ENCODE data around the gene SLC10A7.

Gene SLC10A7

DNA sequence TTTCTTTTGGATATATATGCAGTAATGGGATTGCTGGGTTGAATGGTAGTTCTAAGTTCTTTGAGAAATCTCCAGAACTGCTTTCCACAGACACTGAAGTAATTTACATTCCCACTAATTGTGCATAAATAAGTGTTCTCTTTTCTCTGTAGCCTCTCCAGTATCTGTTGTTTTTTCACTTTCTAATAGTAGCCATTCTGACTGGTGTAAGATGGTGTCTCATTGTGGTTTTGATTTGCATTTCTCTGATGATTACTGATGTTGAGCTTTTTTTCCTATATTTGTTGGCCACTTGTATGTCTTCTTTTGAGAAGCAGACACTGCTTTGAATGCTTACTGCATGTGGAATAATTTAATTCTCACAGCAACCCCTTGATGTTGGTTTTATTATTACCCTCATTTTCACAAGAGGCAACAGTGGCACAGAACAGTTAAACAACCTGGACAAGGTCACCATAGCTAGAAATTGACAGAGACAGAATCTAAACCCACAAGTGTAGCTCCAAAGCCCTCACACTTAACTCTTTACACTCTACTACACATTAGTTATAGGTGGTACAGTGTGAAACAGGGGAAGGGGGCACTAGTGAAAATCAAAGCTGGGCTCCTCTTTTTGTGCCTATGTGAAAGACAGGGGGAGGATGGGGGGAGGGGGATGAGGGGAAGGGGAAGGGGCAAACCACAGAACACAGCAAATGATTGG, 211.3 kb downstream of the SLC10A7 start:
- DNase-seq: no peak

- no peak for DNase-seq
Measured at GRCh38 chr4:146308951-146309350, 212.8 kb downstream of the SLC10A7 start.

- no peak for DNase-seq
Measured at GRCh38 chr4:146302822-146303221, 218.9 kb downstream of the SLC10A7 start.

DNA sequence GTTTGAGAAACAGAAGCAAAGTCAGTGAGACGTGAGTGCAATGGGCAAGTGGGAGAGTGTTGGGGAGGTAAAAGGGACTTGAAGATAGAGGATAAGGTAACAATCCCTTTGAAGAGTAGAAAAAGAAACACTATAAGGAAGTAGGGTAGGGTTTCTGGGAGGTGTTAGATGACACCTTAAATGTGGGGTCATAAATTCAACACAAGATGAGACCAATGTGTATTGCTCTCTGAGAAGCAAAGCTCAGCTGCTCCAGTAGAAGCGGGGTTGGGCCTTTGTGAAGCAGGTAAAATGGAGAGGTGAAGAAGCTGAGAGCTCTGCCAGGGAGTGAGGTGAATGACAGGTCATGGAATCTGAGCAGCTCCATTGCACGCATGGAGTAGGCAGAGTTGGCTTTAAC, 222.1 kb downstream of the SLC10A7 start:
- no peak for DNase-seq

DNA sequence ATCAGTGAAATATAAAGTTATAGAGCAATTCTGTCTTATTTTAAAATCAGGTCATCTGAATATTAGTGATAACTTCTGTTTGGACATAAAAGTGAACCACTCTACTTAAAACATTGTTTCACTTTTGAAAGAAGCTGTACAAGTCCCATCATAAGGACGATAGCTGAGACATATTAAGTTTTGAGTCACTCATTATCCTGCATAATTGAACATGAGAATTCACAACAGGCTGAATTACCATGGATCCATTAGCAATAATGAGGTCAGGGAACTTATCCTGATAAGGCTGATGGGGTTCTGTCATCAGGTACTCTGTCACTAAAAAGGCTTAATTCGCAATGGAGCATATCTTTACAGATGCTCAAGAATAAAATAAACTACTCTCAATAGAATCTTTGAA, 227.0 kb downstream of the SLC10A7 start:
- no peak for DNase-seq

GRCh38 chr4:146292508-146292907, 229.2 kb downstream of the SLC10A7 start:
- DNase-seq: no peak

DNA sequence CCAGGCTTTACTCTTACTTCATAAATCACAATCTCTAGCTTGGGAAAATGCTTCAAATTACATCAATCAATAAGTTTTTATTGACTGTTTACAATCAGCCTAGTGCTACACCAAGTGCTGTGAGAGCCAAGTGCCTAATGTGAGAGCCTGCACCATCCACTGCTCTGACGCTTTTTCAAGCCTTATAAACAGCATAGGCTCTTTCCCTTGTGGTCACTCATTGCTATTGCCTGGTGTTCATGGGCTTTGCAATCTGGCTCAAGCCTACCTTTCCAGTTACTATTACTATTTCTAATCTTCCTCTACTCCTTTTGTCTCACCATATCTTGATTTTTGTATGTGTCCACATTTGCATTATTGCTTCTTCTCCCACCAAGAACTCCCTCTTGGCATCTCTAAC, 230.4 kb downstream of the SLC10A7 start:
- DNase-seq: no peak

DNA sequence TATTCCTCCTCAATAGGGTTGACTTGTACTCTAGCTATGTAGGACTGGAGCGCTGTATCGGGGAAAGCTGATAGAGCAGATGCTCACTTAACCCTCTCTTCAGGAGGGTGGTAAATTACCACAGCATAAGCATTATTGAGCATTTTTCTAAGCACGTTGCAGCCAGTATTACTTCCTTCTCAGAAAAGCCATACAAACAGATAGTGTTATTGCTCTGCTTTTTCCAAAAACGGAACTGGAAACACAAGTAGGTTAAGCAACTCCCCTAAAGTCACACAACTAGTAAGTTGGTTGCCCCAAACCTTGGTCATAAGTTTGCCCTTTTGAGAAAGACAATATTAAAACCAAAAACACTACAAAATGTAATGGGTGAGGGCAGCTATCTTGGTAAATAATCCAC, 233.5 kb downstream of the SLC10A7 start:
- DNase-seq: no peak

GRCh38 chr4:146285037-146285436, 236.7 kb downstream of the SLC10A7 start:
- no peak for DNase-seq

GRCh38 chr4:146283758-146284651, 237.7 kb downstream of the SLC10A7 start:
- no peak for DNase-seq

DNA sequence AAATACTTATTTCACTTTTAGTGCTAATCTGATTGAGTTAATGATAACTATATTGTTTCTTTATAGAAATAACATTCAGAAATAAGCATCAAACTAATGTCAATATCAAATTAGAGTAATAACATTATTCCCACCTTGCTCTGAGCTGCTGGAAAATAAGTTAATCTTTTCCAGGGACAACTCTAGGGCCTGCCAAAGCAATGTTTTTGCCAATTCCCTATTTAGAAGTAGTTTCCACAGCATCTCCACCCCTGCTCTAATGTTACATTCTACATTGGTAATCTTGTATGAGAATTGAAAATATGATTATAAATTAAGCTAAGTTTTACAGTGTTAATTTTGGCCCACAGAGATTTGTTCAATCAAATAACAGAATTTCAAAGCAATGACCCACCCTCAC, 239.1 kb downstream of the SLC10A7 start:
- no peak for DNase-seq

DNA sequence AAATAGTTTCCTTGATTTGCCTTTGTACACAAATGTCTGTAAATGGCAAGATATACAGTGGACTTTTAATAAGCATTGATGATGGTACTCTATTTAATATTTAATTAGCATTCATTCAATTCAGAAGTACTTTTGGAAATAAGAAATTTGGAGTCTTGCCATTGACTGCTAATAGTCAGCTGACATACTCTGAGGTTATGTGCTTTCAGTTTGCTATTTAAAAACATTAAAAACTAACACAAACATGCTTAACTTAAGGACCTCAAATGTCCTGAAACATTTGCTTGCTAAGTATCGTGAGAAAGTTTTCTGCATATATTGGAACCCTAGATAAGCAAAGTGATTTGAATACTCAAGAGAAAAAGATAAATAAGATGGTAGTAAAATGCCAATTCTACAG, 242.8 kb downstream of the SLC10A7 start:
- DNase-seq: no peak

GRCh38 chr4:146275370-146275769, 246.4 kb downstream of the SLC10A7 start:
- DNase-seq: no peak

GRCh38 chr4:146274774-146275173, 247.0 kb downstream of the SLC10A7 start:
- no peak for DNase-seq

DNA sequence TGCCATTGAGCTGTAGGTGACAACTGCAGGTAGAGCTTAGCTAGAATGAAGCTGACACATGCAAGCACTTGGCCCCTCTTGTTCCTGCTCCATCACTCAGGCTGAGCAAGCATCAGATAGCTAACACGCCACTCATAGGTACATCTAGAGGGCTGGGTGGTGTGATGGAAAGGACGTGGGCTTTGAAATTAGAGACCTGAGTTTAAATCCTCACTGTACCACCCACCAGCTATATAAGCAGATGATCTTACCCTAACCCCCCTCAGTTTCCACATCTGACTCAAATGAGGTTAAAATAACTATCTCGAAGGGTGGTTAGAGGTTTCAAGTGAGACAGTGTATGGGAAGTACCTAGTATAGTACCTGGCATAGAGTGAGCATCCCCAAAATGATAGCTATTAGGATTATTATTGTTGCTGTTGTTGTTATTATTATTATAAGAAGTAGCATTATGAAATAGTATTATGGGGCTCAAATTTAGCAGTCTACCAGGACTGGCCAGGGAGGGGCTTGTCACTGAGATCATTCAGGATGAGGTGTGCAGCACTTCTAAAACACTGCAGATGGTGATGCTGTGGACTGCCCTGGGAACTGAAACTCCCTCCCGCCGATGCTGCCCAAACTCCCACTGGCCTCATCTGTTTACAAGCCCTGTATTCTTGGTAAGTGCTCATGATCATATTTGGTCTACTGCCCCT, 248.4 kb downstream of the SLC10A7 start:
- DNase-seq: no peak

GRCh38 chr4:146271466-146271865, 250.3 kb downstream of the SLC10A7 start:
- no peak for DNase-seq

DNA sequence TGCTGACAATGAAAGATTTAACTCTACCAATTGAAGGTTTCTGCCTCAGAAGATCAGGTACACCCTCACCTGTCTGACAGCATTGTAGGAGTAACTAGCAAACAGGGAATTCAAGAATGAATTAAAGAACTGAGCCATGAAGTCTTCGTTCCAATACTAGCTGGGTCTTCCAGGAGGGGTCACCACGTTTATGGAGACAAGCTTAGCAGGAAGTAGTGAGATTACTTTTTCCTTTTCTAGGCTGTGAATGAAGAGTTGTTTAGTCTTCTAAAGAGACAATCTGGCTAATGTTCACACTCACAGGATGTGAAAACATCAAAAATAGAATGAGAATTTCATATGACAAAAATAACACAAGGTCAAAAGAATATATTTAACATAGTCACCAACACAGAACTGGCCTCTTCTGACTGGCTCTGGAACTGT, 252.5 kb downstream of the SLC10A7 start:
- DNase-seq: no peak

DNA sequence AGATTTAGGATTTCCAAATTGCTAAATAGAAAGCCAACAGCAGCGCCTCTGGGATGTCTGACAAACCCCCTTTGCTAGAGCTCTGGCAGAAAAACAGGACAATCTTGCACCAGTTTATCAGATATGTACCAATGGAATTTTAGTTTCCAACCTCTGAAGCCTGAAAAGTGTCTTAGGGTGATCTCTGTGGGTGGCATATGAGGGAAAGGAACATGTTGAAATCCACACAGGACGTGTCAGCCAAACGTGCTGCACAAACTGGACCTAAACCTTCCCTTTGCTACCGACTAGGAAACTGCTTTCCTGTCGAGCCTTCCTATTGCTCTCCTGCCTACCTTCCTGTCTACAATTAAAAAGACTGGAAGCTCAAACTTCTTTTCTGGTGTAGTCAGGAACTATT, 253.9 kb downstream of the SLC10A7 start:
- DNase-seq: no peak

GRCh38 chr4:146265950-146266490, 255.7 kb downstream of the SLC10A7 start:
- DNase-seq: no peak

- no peak for DNase-seq
Measured at GRCh38 chr4:146263793-146264192, 257.9 kb downstream of the SLC10A7 start.

DNA sequence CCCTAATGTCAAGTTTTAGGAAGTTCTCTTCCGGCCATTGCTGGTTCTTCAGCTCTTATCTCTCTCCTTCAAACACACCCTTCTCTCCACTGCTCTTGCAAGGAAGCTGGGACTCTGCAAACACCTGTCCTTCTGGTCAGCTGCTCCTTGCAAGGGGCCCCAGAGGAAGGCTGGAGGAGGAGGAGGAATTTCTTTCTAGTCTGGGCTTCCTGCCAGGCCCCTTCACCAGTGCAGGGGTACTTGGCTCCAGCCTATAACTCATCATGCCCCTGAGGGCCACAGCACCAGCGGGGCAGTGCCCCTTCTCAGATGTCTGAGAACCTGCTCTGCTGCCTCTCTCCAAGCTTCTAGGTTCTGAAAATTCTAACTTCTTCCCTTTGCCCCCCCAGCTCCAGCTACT, 260.7 kb downstream of the SLC10A7 start:
- DNase-seq: no peak

DNA sequence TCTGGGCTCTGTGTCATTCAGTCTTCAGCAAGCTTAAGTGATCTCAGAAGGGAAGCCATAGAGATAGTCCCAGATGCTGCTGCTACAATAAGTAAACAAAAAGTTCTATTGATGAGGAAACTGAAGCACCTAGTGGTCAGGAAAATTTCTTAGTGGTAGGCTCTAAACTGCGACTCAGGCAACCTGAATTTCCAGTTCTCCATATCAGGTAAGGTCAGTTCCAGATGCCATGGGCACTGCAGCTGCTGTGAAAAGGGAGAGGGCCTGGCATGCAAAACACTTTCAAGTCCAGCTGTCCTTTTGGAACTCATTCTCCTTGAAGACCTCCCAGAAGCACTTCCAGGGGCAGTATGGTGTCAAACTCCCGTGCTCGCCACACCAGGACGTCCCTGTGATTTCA, 261.2 kb downstream of the SLC10A7 start:
- DNase-seq: no peak

- DNase-seq: no peak
Measured at GRCh38 chr4:146257511-146257910, 264.2 kb downstream of the SLC10A7 start.
